GM21367 (cell line): Measurements from ENCODE around the gene AHDC1.
"Not testable (repeated sequence)": the region's sequence is repeated elsewhere in the genome, so short reads cannot be mapped to it uniquely, and the experiment has no call there.

Experiments used
- ATAC-seq: cut with Tn5 transposase; IDR thresholded peaks from one replicate; pipeline ENCODE4 v1.9.1; 2021; ENCODE audit not compliant: unreplicated experiment

Gene AHDC1

GRCh38 chr1:27519331-27520258 lies 84.3 kb downstream of the AHDC1 start:
- no peak for ATAC-seq

GRCh38 chr1:27518808-27519207 lies 85.1 kb downstream of the AHDC1 start:
- ATAC-seq: no peak

GRCh38 chr1:27517907-27518718 lies 85.8 kb downstream of the AHDC1 start:
- ATAC-seq: no peak

GRCh38 chr1:27517301-27517700 lies 86.6 kb downstream of the AHDC1 start:
- no peak for ATAC-seq

- ATAC-seq: no peak
Measured at GRCh38 chr1:27515626-27516025, 88.3 kb downstream of the AHDC1 start.

- ATAC-seq: no peak
Measured at GRCh38 chr1:27513958-27514357, 90.0 kb downstream of the AHDC1 start.

- ATAC-seq: no peak
Measured at GRCh38 chr1:27513528-27513927, 90.4 kb downstream of the AHDC1 start.

- ATAC-seq: no peak
Measured at GRCh38 chr1:27509127-27510080, 94.5 kb downstream of the AHDC1 start.

GRCh38 chr1:27507960-27508665 lies 95.8 kb downstream of the AHDC1 start:
- no peak for ATAC-seq

GRCh38 chr1:27506703-27507102 lies 97.2 kb downstream of the AHDC1 start:
- no peak for ATAC-seq

GRCh38 chr1:27505420-27505680 lies 98.6 kb downstream of the AHDC1 start:
- ATAC-seq: no peak

GRCh38 chr1:27504588-27505419 lies 99.1 kb downstream of the AHDC1 start:
- no peak for ATAC-seq

- ATAC-seq: no peak
Measured at GRCh38 chr1:27503844-27504587, 99.9 kb downstream of the AHDC1 start.

GRCh38 chr1:27503033-27503432 lies 100.9 kb downstream of the AHDC1 start:
- ATAC-seq: no peak

- not testable (repeated sequence) for ATAC-seq
Measured at GRCh38 chr1:27501159-27501558, 102.8 kb downstream of the AHDC1 start.

GRCh38 chr1:27499142-27499541 lies 104.8 kb downstream of the AHDC1 start:
- ATAC-seq: no peak

- ATAC-seq: no peak
Measured at GRCh38 chr1:27496604-27497155, 107.3 kb downstream of the AHDC1 start.

GRCh38 chr1:27492796-27493195 lies 111.1 kb downstream of the AHDC1 start:
- no peak for ATAC-seq
